K562 (cell line): ENCODE measurements around the gene CHMP1A. TPM values are rescaled to one million over a fixed set of nuclear protein-coding genes. Genes with fewer than 3 reads are reported as not detected.

Source experiments
- ATAC-seq: fragments of 200-7000 bp; cut with Tn5 transposase; 3 replicates; pipeline ENCODE4 v1.9.1; 2020; ENCODE audit warnings: moderate library complexity
- BruUV-seq: library from RNA; stranded (reverse); fragments of 400-500 nt; replicated peaks from 2 replicates; lab custom pipeline; 2021; lab: Mats Ljungman, UMichigan
- CTCF ChIA-PET: fragments of 300-600 bp; formaldehyde crosslinking; extraction: SDS; loops from one replicate; lab custom pipeline; 2021; ENCODE audit warnings: low intra/inter-chr PET ratio; lab: Yijun Ruan, JAX
- POLR2A ChIA-PET: fragments of 300-600, 350-650 bp; sonication (Branson Sonifier 250); formaldehyde crosslinking; extraction: SDS; loops from one replicate; lab custom pipeline; 2021; ENCODE audit warnings: antibody characterized with exemption, inconsistent platforms; lab: Yijun Ruan, JAX
- DNase-seq, 4 experiments: peaks; one replicate each; pipeline versions ENCODE4 v3.0.0 to v3.0.0-alpha.2; 2011 to 2018; ENCODE audit warnings: low spot score in 3 of 4, mixed read lengths in 3 of 4; ENCODE audit errors: extremely low read depth in 1 of 4
- FAIRE-seq: peaks from 2 replicates; lab custom pipeline; 2011; peaks lifted over from hg19 to GRCh38; lab: Jason Lieb, UNC
- H2AFZ ChIP-seq: 2 replicates; pipeline ENCODE4 v1.6.0; 2011; ENCODE audit warnings: low read depth, low read length, control low read depth, inconsistent platforms
- H3K27ac ChIP-seq: fragments of 200-600 bp; 3 replicates; pipeline ENCODE4 v1.8.0; 2011; ENCODE audit warnings: low read depth, mild to moderate bottlenecking, control low read depth, inconsistent platforms, low read length, moderate library complexity, mixed read lengths; ENCODE audit errors: extremely low read depth
- H3K27me3 ChIP-seq, 2 experiments: fragments of 300-600 bp in 1 of 2; 2 replicates in 1 of 2; 3 replicates in 1 of 2; pipeline versions ENCODE4 v1.6.0 to v1.8.0; 2011; ENCODE audit warnings: inconsistent platforms in 2 of 2, low read length in 2 of 2, mild to moderate bottlenecking in 1 of 2, mixed read lengths in 1 of 2, moderate library complexity in 1 of 2; ENCODE audit not compliant: control insufficient read depth in 2 of 2, insufficient read depth in 2 of 2
- H3K36me3 ChIP-seq: fragments of 300-600 bp; 3 replicates; pipeline ENCODE4 v1.8.0; 2011; ENCODE audit warnings: mild to moderate bottlenecking, low read length, inconsistent platforms; ENCODE audit not compliant: control insufficient read depth, insufficient read depth
- H3K4me1 ChIP-seq, 2 experiments: fragments of 200-600 bp in 1 of 2; replicated peaks in 1 of 2; 2 replicates in 1 of 2; 3 replicates in 1 of 2; pipeline versions ENCODE4 v1.5.1 to v1.8.0; 2011; ENCODE audit warnings: inconsistent platforms in 2 of 2, low read length in 2 of 2, mild to moderate bottlenecking in 1 of 2, mixed read lengths in 1 of 2, moderate library complexity in 1 of 2; ENCODE audit not compliant: control insufficient read depth in 2 of 2, insufficient read depth in 2 of 2
- H3K4me2 ChIP-seq: 2 replicates; pipeline ENCODE4 v1.6.1; 2011; ENCODE audit warnings: low read length, control low read depth, inconsistent platforms, mixed read lengths; ENCODE audit not compliant: insufficient read depth
- H3K4me3 ChIP-seq: fragments of 200-600 bp; sonication (generic), shearing (Covaris generic); 2 replicates; pipeline ENCODE4 v1.5.1; 2016; ENCODE audit warnings: control low read depth, inconsistent platforms
- H3K79me2 ChIP-seq: fragments of 200-600 bp; 3 replicates; pipeline ENCODE4 v1.8.0; 2011; ENCODE audit warnings: low read length, inconsistent platforms; ENCODE audit not compliant: control insufficient read depth, insufficient read depth
- H3K9ac ChIP-seq, 2 experiments: 2 replicates each; pipeline versions ENCODE4 v1.6.0 to v1.6.1; 2011; ENCODE audit warnings: low read depth in 2 of 2, low read length in 2 of 2, control low read depth in 1 of 2, inconsistent platforms in 1 of 2, mild to moderate bottlenecking in 1 of 2, mixed read lengths in 1 of 2; ENCODE audit not compliant: insufficient read depth in 1 of 2
- H3K9me1 ChIP-seq: one replicate; pipeline ENCODE4 v1.6.0; 2011; ENCODE audit warnings: inconsistent platforms, mild to moderate bottlenecking, low read length, moderate library complexity; ENCODE audit not compliant: control insufficient read depth, insufficient read depth
- H3K9me3 ChIP-seq: replicated peaks from 2 replicates; pipeline ENCODE4 v1.5.1; 2011; ENCODE audit warnings: low read depth, low read length, inconsistent platforms; ENCODE audit not compliant: control insufficient read depth, insufficient read depth
- H4K20me1 ChIP-seq: replicated peaks from 2 replicates; pipeline ENCODE4 v1.6.1; 2011; ENCODE audit warnings: low read length, inconsistent platforms, mixed read lengths; ENCODE audit not compliant: control insufficient read depth, insufficient read depth
- CUX1 ChIP-seq: fragments of 200-800 bp; sonication (Bioruptor generic); IDR thresholded peaks from 2 replicates; pipeline ENCODE4 v1.6.1; 2016; ENCODE audit warnings: missing genetic modification characterization, missing compliant biosample characterization
- ESRRB ChIP-seq: fragments of 250-450 bp; sonication (Bioruptor Pico); IDR thresholded peaks from 2 replicates; pipeline ENCODE4 v1.5.0; 2020; ENCODE audit warnings: mild to moderate bottlenecking, moderate library complexity, borderline replicate concordance
- HBP1 ChIP-seq: fragments of 450-650 bp; formaldehyde crosslinking; IDR thresholded peaks from 2 replicates; pipeline ENCODE4 v1.4.0; 2022; ENCODE audit warnings: missing genetic modification characterization
- HLTF ChIP-seq: fragments of 450-650 bp; IDR thresholded peaks from 2 replicates; pipeline ENCODE4 v1.6.1; 2016
- ID3 ChIP-seq, 2 experiments: fragments of 250-450 bp in 1 of 2; fragments of 450-650 bp in 1 of 2; sonication (Bioruptor Pico) in 1 of 2; IDR thresholded peaks; 2 replicates each; pipeline versions ENCODE4 v1.6.1 to v1.8.0; 2016 to 2021; ENCODE audit warnings: mild to moderate bottlenecking in 2 of 2, moderate library complexity in 2 of 2, missing compliant biosample characterization in 1 of 2, missing genetic modification characterization in 1 of 2
- KHSRP ChIP-seq: fragments of 450-650 bp; IDR thresholded peaks from 2 replicates; pipeline ENCODE4 v1.6.1; 2017
- KLF6 ChIP-seq: fragments of 250-450 bp; sonication (Bioruptor Pico); IDR thresholded peaks from 2 replicates; pipeline ENCODE4 v1.4.0; 2020; ENCODE audit warnings: mild to moderate bottlenecking, moderate library complexity, borderline replicate concordance
- NFRKB ChIP-seq: fragments of 450-650 bp; IDR thresholded peaks from 2 replicates; pipeline ENCODE4 v1.6.1; 2016; ENCODE audit warnings: low read depth
- PCBP1 ChIP-seq: fragments of 200-400 bp; formaldehyde crosslinking; IDR thresholded peaks from 2 replicates; pipeline ENCODE4 v1.6.1; 2018; ENCODE audit warnings: mild to moderate bottlenecking, low read depth, low read length; ENCODE audit not compliant: poor library complexity, severe bottlenecking
- PHB ChIP-seq: fragments of 250-450 bp; sonication (Bioruptor Pico); IDR thresholded peaks from 2 replicates; pipeline ENCODE4 v1.5.0; 2021
- RB1 ChIP-seq: fragments of 450-650 bp; IDR thresholded peaks from 2 replicates; pipeline ENCODE4 v1.6.1; 2017; ENCODE audit warnings: low read depth, mild to moderate bottlenecking
- SMARCE1 ChIP-seq: fragments of 450-650 bp; IDR thresholded peaks from 2 replicates; pipeline ENCODE4 v1.7.1; 2016; ENCODE audit warnings: mild to moderate bottlenecking
- SUPT5H ChIP-seq: fragments of 450-650 bp; IDR thresholded peaks from 2 replicates; pipeline ENCODE4 v1.6.1; 2016
- TFE3 ChIP-seq: fragments of 450-650 bp; formaldehyde crosslinking; IDR thresholded peaks from 2 replicates; pipeline ENCODE4 v1.4.0; 2020; ENCODE audit warnings: mild to moderate bottlenecking, mixed read lengths
- WGBS: fragments of 100-300 bp; shearing (Covaris generic); methylation state at CpG from one replicate; pipeline ENCODE4 v1.1.6; 2016; ENCODE audit warnings: low coverage, mixed read lengths; ENCODE audit not compliant: insufficient coverage; ENCODE audit errors: missing lambda C conversion rate; 5-methylcytosine and 5-hydroxymethylcytosine counted together
- in situ Hi-C: fragments of 300-500 bp; cut with MboI; formaldehyde crosslinking; loops from 4 replicates; pipeline ENCODE4 v1.15.0; 2018; ENCODE audit warnings: inconsistent platforms, mixed read lengths
- intact Hi-C: fragments of 100-400 bp; cut with micrococcal nuclease; formaldehyde crosslinking; loops from 2 replicates; pipeline ENCODE4 v1.14.2; 2022
- polyA plus RNA-seq, 8 experiments: library from polyadenylated mRNA; depleted of rRNA in 4 of 8; stranded (reverse) in 5 of 8; unstranded in 3 of 8; fragments of >200 nt; fragmentation: Nextera tagmentation in 2 of 8; fragmentation: Illumina TruSeq in 1 of 8; extraction: Ambion mirVana in 2 of 8; extraction: Trizol in 1 of 8; gene quantifications; 2 replicates each; pipeline versions ENCODE4 v1.2.1 to v1.2.3, GENCODE V29; 2011 to 2014; ENCODE audit warnings: inconsistent platforms in 1 of 8, missing spikeins in 1 of 8
- total RNA-seq, 7 experiments: library from RNA; depleted of rRNA in 6 of 7; stranded (reverse); fragments of >200 nt in 6 of 7; fragmentation: Illumina TruSeq in 2 of 7; extraction: Trizol in 2 of 7; gene quantifications; 2 replicates each; pipeline versions ENCODE4 v1.2.1 to v1.2.3, GENCODE V29; 2011 to 2021; ENCODE audit warnings: low replicate concordance in 1 of 7

Gene CHMP1A
- total and polyA plus RNA-seq, 9 of the 15 experiments (the other 6 are each of a cell fraction or from before 2014, with no cell fraction given): 0.83 to 79.9 (median 45.2) TPM

GRCh38 chr16:89646270-89646669, 11.2 kb downstream of the CHMP1A start:
- no peak overlapping the region for H3K27ac ChIP-seq
- in situ Hi-C loops: no loop called here
- CTCF ChIA-PET: no interaction called here

More at GRCh38 chr16:89646270-89646669, 11.2 kb downstream of the CHMP1A start:
- POLR2A ChIA-PET: no interaction called here
- H3K9ac ChIP-seq: no peak overlapping the region
- no peaks in the 10 kb centered on the region for H3K9me1 ChIP-seq
- H3K9me3 ChIP-seq: no peaks in the 10 kb centered on the region
- no peak overlapping the region for H3K4me2 ChIP-seq
- H3K27me3 ChIP-seq: no peaks in the 10 kb centered on the region
- WGBS: 94% methylated on average over 20 of the region's 22 CpGs
- TF ChIP-seq TFE3 (CRISPR knock-in tag) (no peak), PHB (CRISPR knock-in tag) (no peak), ID3 (CRISPR knock-in tag; IDR thresholded peaks at IDR 0.05) (no peak), ID3 (tag; IDR thresholded peaks at IDR 0.05) (no peak), CUX1 (no peak), HLTF (no peak), ESRRB (CRISPR knock-in tag) (no peak), PCBP1 (no peak), HBP1 (no peak), SMARCE1 (no peak), SUPT5H (no peak), KLF6 (CRISPR knock-in tag) (no peak), NFRKB (no peak), KHSRP (no peak), RB1 (no peak)
- H3K36me3 ChIP-seq: peaks cover 46% of the 10 kb centered on the region; the same call in 2 of the 3 replicates
- no peaks in the 10 kb centered on the region; the same call in 2 of the 3 replicates for H3K79me2 ChIP-seq
- DNase-seq: no peak
- H4K20me1 ChIP-seq: no peaks in the 10 kb centered on the region
- intact Hi-C loops: loop anchor here (10.0 kb wide), 1 partner anchor 71 kb away; the partner anchor contains the start of gene CPNE7
- FAIRE-seq: no peak
- peaks cover 0 to 33% of the 10 kb centered on the region in 2 experiments; a peak in 3 of 5 replicates for H3K4me1 ChIP-seq
- H2AFZ ChIP-seq: no peak overlapping the region
- no peak for ATAC-seq
- no TSS peak for BruUV-seq
- no peak overlapping the region for H3K4me3 ChIP-seq
